GM19099 (cell line): ENCODE measurements around the gene LRAT.

ENCODE experiments used
- POLR2A ChIP-seq: IDR thresholded peaks from 3 replicates; pipeline ENCODE4 v1.6.1; 2011; ENCODE audit warnings: low read depth; ENCODE audit not compliant: insufficient read length; ENCODE audit errors: extremely low read depth

Gene LRAT

DNA sequence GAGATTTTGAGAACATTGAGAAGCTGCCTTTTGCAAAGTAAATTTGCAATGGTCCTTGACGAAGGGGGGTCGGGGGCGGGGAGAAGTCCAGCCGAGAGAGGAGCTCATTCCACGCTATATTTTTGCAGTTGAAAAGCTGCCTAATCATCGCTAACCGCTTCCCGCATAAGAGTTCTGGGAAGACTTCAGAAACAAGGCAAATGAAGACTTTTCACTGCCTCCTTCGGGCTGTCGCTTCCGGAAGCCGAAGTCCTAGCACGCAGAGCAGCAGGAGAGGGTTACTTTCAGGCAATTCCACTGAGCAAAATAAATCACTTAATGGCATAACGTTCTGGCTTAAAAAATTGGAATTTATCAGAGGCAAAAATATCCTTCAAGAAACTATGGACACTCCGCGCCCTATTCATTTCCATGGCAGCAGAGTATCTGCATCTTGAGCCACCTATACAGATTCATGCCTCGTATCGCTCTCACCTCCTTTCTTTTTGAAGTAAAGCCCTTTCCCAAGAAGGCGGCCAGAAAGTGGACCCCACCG, 2.6 kb upstream of the LRAT start:
- no peak for TF ChIP-seq POLR2A

DNA sequence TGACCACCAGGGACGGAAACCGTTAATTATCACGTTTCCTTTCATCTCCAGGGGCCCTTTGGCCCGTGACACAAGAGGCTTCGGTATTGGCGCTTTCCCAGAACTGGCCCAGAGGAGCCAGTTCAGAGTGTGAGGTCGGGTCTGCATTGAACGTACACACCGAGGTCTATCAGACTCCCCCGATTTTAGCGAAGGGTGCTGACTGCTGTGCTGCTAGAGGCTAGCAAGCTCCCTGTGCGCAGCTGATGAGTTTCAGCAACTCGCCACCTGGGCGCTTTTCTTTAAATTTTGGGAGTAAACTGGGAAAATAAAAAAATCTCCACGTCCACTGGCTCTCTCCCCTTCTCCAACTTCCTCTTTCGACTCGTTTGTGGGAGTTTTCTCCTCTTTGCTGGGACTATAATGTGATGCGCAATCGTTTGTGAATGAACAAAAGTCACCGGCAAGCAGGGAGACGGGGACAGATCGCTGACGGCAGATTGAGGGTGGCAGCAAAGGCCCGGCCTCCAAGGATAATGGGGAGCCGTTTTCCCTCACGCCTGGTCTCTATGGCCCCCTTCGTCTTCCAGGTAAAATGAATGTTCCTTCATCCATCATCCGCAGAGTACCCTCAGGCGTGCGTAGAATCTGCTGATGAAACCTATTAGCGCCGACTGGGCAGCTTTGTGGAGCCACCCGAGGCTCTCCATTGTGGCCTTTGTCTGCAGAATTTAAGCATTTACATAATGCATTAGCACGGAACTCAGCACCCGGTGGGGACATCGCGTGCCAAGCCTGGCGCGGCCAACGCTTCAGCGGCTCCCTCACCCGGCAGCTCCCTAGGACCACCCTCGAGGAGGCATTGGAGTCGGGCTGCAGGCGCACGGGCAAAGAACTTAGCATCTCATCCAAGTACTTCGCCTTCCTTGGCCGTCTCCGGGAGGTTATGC, 1.6 kb upstream of the LRAT start:
- TF ChIP-seq POLR2A: no peak

DNA sequence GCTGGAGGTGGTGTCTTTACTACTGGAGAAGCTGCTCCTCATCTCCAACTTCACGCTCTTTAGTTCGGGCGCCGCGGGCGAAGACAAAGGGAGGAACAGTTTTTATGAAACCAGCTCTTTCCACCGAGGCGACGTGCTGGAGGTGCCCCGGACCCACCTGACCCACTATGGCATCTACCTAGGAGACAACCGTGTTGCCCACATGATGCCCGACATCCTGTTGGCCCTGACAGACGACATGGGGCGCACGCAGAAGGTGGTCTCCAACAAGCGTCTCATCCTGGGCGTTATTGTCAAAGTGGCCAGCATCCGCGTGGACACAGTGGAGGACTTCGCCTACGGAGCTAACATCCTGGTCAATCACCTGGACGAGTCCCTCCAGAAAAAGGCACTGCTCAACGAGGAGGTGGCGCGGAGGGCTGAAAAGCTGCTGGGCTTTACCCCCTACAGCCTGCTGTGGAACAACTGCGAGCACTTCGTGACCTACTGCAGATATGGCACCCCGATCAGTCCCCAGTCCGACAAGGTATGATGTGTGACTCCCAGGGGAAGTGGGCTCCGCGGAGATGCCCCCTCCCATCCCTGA, 634 bp downstream of the LRAT start:
- no peak for TF ChIP-seq POLR2A

DNA sequence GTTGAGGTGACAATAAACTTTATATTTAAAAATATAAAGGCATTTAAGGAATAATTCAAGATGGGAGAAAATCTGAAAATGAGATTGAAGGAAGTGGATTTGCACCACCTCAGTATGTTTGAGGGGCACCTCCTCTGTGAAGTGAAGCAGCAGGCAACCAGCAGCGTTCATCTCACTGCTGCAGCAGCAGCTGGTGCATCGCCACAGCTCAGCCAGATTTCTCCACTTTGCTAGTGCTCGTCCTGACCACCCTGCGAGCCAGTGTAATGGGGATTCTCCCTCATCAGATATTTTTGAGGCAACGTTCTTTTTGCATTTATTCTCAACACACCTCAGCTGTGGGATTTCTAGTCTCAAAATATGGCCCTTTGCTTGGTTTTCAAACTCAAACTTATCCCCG, 13.9 kb downstream of the LRAT start:
- TF ChIP-seq POLR2A: no peak

DNA sequence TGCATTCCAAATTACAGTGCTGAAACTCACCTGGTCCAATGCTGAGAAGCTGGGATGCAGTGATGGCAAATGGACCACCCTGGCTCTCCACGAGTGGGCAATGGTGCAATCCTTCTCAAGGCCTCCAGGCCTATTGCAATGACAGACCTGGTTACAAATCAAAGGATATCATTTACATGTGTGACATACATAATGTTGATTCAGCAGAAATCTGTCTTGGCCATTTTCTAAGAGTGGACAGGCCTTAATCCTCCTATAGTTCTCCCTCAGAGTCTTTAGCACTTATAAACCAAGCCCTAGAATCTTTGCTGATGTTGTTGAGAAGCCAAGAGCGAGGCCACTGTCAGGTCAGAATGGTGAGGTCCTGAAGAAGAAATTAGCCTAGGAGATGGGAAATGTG, 17.1 kb downstream of the LRAT start:
- no peak for TF ChIP-seq POLR2A

DNA sequence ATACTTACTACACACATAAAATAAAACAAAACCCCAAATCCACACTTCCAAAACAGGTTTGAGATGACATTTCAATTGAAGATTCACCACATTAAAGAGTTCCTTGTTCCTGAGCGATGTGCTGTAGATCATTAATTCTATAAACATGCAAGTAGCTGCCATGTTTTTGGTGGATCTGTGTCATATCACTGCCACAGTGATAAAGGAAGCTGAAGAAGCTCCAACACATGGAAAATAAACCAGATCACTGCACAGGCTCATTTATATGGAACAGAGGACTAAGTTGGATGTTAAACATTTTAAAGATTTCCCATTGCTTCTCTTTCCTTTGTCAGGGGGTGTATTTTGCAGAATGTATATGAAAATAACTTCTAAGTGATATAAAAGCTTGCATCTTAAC, 34.5 kb downstream of the LRAT start:
- no peak for TF ChIP-seq POLR2A

DNA sequence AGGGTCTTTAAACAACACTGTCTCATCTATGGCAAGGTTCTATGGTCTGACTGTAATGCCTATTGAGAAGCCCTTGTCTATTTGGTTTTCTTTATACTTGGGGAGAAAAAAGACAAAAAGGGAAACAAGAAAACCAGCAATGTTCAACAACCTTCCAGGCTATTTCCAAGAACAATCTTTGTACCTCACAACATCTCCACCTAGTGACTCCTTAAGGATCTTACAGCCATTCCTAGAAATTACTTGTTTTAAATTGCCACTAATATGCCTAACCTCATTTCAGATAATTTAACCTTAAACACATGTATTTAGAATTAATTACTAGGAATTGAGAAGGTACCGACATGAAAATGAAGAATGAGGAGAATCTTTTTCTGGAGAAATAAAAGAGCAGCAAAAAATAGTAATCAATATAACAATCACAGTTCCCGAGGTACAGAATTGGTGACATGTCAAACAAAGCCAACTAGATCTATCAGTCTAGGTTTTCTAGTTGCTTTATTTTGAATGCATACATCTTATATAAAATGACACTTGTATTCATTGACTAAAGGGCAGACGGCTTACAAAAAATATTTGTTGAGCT, 35.7 kb downstream of the LRAT start:
- TF ChIP-seq POLR2A: no peak

DNA sequence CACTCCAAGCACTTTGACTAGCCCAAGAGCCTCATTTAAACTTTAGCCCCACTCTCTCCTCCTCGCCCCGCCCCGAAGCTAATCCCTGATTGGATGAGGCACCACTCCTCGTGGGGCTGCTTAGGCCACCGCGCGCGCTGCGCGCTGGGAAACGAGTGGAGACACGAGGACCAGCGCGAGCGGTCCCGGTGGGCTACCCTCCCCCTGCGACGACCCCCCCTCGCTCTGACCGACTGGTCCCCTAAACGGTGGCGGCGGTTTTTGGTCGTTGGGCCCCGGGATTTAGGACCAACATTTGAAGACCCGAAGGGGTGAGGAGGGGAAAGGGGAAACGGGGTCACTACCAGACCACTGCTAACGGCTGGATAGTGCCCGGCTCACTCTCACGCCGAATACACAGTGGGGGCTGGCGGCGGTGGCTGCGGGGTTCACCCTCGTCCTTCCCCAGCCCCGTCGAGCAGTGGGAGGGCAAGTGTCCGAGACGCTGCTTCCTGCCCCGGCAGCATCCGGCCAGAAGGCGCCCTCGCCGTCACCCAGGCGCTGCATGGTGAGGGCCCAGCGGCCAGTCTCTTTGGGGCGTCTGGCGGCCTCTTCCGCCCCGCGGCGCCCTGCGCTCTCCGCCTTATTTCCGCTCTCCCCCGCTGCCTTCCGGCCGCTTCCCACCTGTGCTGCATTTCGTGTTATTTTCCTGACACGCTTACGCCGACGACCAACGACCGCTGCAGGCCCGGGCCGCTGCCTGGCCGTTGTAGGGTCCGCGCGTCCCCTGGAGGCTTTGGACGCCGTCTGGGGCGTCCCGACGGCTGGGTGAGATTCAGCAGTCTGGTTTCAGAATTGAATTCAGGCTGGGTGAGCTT, 37.6 kb downstream of the LRAT start, which contains the start of gene RBM46:
RBM46 (plus strand) TSS at position 147 of the 857 bp plus-strand sequence. CDS start 15,481 bp downstream, outside the sequence.
- no peak for TF ChIP-seq POLR2A

DNA sequence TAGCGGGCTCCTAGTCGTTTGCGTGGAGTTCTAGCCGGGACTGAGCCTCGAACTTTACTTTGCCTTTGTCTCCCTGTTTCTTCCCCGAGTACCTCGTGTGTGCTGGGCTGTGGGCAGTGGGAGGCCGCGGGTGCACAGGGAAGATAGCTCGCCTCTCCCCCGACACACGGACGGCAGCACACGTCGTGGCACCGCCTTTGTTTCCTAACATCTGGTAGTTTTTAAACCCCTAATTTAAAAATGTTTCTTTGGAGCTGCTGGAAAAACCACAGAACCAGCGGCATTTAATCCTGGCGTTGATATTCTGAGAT, 38.1 kb downstream of the LRAT start:
- TF ChIP-seq POLR2A: no peak
